Stimulated activated CD4-positive, alpha-beta T cell treated with anti-CD3 and anti-CD28 coated beads, Interleukin-12 subunit alpha, Interleukin-12 subunit beta, amount 100 ng/mL, for 48 hours (primary cell): ENCODE data around the gene STMND1.

Source experiments
- DNase-seq, 3 donors: peaks; one replicate each; pipeline ENCODE4 v3.0.0-alpha.2; 2020; ENCODE audit warnings: low read depth in 2 of 3, low spot score in 1 of 3

Gene STMND1

DNA sequence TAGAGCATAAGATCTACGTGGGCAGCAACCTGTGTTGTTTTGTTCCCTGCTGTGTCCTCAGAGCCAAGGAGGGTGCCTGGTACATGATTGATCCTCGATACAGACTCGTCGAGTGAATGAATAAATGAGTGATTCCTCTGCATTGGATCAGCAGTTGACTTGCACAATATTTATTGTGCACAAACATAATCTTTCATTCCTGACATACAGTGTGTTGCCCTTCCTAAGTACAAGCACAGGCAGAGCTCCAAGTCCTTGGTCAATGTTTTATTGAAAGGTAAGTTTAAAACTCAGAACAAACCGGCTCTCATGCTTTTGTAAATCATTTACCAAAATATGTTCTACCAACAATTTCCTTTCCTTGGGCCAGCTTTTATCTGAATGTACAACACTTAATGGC, 57.4 kb downstream of the STMND1 start:
- no peak for DNase-seq

DNA sequence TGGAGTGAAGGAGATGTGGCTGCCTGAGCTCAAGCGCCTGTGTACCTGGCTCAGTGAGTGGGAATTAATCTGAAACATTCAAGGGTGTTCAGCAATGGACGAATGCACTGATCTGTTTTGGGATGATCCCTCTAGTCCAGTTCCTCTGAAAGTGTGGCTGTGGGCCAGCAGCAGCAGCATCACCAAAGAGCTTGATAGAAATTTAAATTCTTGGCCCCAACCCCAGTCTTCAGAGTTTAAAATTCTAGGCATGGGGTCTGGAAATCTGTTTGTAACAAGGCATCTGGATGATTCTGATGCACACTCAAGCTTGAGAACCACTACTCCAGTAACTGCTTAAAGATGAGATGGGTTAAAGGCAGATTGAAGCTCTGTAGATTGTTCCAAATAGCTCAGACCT, 59.2 kb downstream of the STMND1 start:
- no peak for DNase-seq

DNA sequence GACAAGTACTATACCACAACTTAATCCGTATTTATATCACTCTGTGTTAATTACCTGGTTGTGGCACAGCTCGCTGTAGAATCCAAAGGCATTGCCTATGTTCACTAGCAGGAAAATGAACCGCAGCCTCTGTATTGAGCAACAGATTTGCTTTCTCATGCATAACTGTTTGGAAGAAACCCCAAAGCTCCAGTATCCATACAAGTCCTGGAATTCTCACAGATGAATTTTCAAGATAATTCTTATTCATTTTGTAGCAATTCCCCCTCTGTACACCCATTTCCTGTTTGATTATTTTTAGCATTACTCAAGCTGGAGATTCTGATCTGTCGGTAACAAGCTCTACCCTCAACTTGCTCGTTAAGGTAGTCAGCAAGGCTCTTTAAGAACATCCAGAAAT, 63.5 kb downstream of the STMND1 start:
- no peak for DNase-seq

DNA sequence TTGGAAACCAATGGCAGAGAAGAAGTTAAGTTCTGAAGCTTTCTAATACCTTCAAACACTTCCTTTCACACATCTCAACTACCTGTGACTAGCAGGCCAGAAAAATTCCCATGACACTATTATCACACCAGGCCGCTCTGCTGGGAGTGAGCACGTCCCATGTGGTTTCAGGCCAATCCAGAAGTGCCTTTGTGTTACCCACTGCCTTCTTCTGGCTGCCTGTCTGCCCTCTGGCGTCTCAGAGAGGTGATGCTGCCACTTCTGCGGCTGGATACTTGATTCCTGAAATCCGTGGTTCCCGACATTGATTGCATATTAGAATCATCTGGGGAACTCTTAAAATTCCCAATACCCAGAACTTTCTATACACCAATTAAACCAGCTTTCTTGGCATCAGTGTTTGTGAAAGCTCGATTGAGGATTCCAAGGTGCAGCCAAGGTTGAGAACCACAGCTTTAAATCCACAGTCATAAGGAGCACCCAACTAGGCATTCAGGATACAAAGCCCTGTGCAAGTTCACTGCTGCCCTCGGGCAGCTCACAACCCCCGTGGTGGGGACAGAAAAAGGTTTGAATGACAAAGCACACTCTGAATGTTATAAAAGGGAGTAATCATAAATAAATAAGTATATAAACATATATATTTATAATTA, 65.6 kb downstream of the STMND1 start:
- DNase-seq = no peak

- no peak for DNase-seq
Measured at GRCh38 chr6:17169291-17169690, 67.4 kb downstream of the STMND1 start.

GRCh38 chr6:17169711-17170110, 67.9 kb downstream of the STMND1 start:
- no peak for DNase-seq

DNA sequence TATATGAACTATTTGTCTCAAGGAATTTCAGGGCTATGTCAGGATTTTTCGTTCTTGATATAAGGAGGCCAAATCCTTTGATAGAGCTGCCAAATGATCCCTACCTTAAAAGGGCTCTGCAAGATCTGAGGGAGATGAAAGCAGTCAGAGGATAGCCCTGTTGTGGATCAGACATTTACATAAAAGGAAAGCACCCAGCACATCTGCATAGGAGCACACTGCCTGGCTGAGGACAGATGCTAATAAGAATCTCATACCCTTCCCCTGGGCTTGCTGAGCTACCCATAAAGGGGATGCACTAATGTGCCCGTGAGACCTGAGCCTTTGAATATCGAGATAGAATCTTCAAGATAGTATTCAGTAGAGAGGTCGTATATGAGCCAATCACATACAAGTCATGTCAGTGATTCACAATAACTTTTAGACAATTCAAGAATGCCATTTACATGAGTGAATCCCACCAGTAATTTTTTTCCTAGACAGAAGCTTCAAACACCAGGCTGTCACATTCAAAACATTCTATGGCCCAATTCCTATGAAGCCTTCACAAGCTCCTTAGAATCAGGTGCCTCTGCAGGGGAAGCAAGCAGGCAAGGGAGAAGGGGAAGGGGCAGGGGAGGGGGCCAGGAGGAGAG, 71.1 kb downstream of the STMND1 start:
- DNase-seq = no peak

- no peak for DNase-seq
Measured at GRCh38 chr6:17178326-17178725, 76.5 kb downstream of the STMND1 start.

DNA sequence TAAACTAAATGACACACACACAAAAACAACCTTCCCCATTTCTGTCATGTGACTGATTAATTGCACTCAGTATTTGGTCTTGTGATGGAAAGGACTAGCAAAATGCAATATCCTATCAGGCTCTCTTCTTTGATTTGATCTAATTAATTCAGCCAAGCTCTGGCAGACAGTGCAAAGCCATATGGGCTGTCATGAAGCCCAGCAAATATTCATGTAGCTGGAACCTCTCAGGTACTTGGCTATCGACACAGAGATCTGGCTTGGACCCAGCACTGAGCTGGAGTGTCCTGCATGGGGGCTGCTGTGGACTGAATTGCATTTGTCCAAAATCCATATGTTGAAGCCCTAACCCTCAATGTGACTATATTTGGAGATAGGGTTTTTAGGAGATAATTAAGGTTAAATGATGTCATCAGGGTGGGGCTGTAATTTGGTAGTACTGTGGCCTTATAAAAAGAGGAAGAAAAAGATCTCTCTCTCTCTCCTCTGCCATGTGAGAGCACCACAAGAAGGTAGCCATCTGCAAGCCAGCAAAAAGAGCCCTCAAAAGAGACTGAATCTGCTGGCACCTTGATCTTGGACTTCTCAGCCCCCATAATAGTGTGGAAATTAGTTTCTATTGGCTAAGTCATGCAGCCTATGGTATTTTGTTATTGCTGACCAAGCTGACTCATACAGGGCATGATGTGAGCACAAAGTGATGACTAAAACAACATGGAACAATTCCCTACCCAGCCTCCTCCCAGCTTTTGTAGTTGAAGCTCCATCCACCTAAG, 77.1 kb downstream of the STMND1 start:
- no peak for DNase-seq

- no peak for DNase-seq
Measured at GRCh38 chr6:17179530-17180073, 77.8 kb downstream of the STMND1 start.
